PC-9 (cell line): ENCODE measurements around the gene RAB37. TPM values are rescaled to one million over a fixed set of nuclear protein-coding genes. Genes with fewer than 3 reads are reported as not detected.

ENCODE experiments used
- BruUV-seq: library from RNA; stranded (reverse); fragments of 400-500 nt; replicated peaks from 2 replicates; lab custom pipeline; 2021; lab: Mats Ljungman, UMichigan
- CTCF ChIA-PET: fragments of 300-600 bp; sonication (Branson Sonifier 250); formaldehyde crosslinking; loops from one replicate; lab custom pipeline; 2022; ENCODE audit warnings: antibody characterized with exemption; lab: Charles Lee
- POLR2A ChIA-PET: fragments of 300-600 bp; sonication (Branson Sonifier 250); formaldehyde crosslinking; loops from one replicate; lab custom pipeline; 2022; ENCODE audit warnings: antibody characterized with exemption; ENCODE audit not compliant: unreplicated experiment; lab: Charles Lee
- DNase-seq, 2 experiments: peaks; one replicate each; pipeline versions ENCODE4 v3.0.0 to v3.0.0-alpha.2; 2015 to 2022; ENCODE audit warnings: mixed read lengths in 1 of 2
- H2AFZ ChIP-seq: fragments of 200-600 bp; sonication (generic); 2 replicates; pipeline ENCODE4 v1.8.1; 2017; ENCODE audit warnings: antibody characterized with exemption
- H3F3A ChIP-seq: fragments of 200-600 bp; sonication (generic); 2 replicates; pipeline ENCODE4 v1.8.1; 2017; ENCODE audit warnings: antibody characterized with exemption, mild to moderate bottlenecking, low read depth; ENCODE audit not compliant: insufficient read depth
- H3K27ac ChIP-seq: fragments of 200-600 bp; sonication (generic); 2 replicates; pipeline ENCODE4 v1.6.1; 2016; ENCODE audit warnings: mixed run types
- H3K27me3 ChIP-seq: fragments of 200-600 bp; sonication (generic); 2 replicates; pipeline ENCODE4 v1.6.1; 2016; ENCODE audit warnings: low read depth, mixed run types; ENCODE audit not compliant: insufficient read depth
- H3K36me3 ChIP-seq: fragments of 200-600 bp; sonication (generic); 2 replicates; pipeline ENCODE4 v1.6.1; 2016; ENCODE audit warnings: low read depth, mixed run types
- H3K4me1 ChIP-seq: fragments of 200-600 bp; sonication (generic); replicated peaks from 2 replicates; pipeline ENCODE4 v1.6.1; 2016; ENCODE audit warnings: mixed run types; ENCODE audit not compliant: insufficient read depth
- H3K4me2 ChIP-seq: fragments of 200-600 bp; sonication (generic); 2 replicates; pipeline ENCODE4 v1.6.1; 2017; ENCODE audit warnings: mixed run types
- H3K4me3 ChIP-seq: fragments of 200-600 bp; sonication (generic); 2 replicates; pipeline ENCODE4 v1.6.1; 2016; ENCODE audit warnings: mixed run types
- H3K79me2 ChIP-seq: fragments of 200-600 bp; sonication (generic); 2 replicates; pipeline ENCODE4 v1.6.1; 2017; ENCODE audit warnings: low read depth, mixed run types
- H3K9me2 ChIP-seq: fragments of 200-600 bp; sonication (generic); 2 replicates; pipeline ENCODE4 v1.8.1; 2017; ENCODE audit warnings: mild to moderate bottlenecking; ENCODE audit not compliant: insufficient read depth
- H3K9me3 ChIP-seq: fragments of 200-600 bp; sonication (generic); 2 replicates; pipeline ENCODE4 v1.8.1; 2016; ENCODE audit warnings: low read depth; ENCODE audit not compliant: insufficient read depth
- H4K20me1 ChIP-seq: fragments of 200-600 bp; sonication (generic); 2 replicates; pipeline ENCODE4 v1.8.1; 2017; ENCODE audit not compliant: insufficient read depth
- CTCF ChIP-seq: fragments of 200-600 bp; sonication (generic); conservative IDR thresholded peaks from 2 replicates; pipeline ENCODE4 v1.6.1; 2017; ENCODE audit warnings: mixed run types, antibody characterized with exemption, mild to moderate bottlenecking, moderate library complexity
- EZH2 ChIP-seq: fragments of 200-600 bp; sonication (generic); IDR thresholded peaks from 2 replicates; pipeline ENCODE4 v1.8.0; 2017; ENCODE audit warnings: antibody characterized with exemption, low read depth
- intact Hi-C: fragments of 100-400 bp; cut with micrococcal nuclease; formaldehyde crosslinking; loops from one replicate; pipeline ENCODE4 v1.10.0; 2022; ENCODE audit not compliant: unreplicated experiment
- total RNA-seq: library from RNA; stranded (reverse); gene quantifications from 2 replicates; pipeline ENCODE4 v1.2.3, GENCODE V29; 2021

Gene RAB37
- total RNA-seq, 1 experiment from 2014 or later: not detected

- no peak overlapping the region for H3K4me2 ChIP-seq
- no peaks in the 10 kb centered on the region for H3K9me2 ChIP-seq
- H3F3A ChIP-seq: no peaks in the 10 kb centered on the region
- intact Hi-C loops: no loop called here
- no peaks in the 10 kb centered on the region for H3K9me3 ChIP-seq
- no peak overlapping the region for H3K27ac ChIP-seq
- no peaks in the 10 kb centered on the region for H3K79me2 ChIP-seq
- no peaks in the 10 kb centered on the region for H3K4me1 ChIP-seq
- no peaks in the 10 kb centered on the region for H3K36me3 ChIP-seq
- BruUV-seq: no TSS peak
- peaks cover 80% of the 10 kb centered on the region for H3K27me3 ChIP-seq
- H3K4me3 ChIP-seq: no peak overlapping the region
- H4K20me1 ChIP-seq: no peaks in the 10 kb centered on the region
- ChIA-PET CTCF (no interaction called here), POLR2A (no interaction called here)
- no peak for DNase-seq
- no peak for TF ChIP-seq CTCF
- TF ChIP-seq EZH2: no peak
- H2AFZ ChIP-seq: no peak overlapping the region
Observed at GRCh38 chr17:74697515-74697914, 39.5 kb upstream of the RAB37 start.

GRCh38 chr17:74698069-74698468 lies 39.0 kb upstream of the RAB37 start:
- Histone ChIP-seq H2AFZ (no peak overlapping the region), H3K4me2 (no peak overlapping the region), H3K36me3 (no peaks in the 10 kb centered on the region), H3K27me3 (peaks cover 80% of the 10 kb centered on the region), H3K9me3 (no peaks in the 10 kb centered on the region), H3F3A (no peaks in the 10 kb centered on the region), H3K4me3 (no peak overlapping the region), H3K27ac (no peak overlapping the region), H3K79me2 (no peaks in the 10 kb centered on the region), H3K4me1 (no peaks in the 10 kb centered on the region), H4K20me1 (no peaks in the 10 kb centered on the region), H3K9me2 (no peaks in the 10 kb centered on the region)
- no TSS peak for BruUV-seq
- ChIA-PET CTCF (no interaction called here), POLR2A (no interaction called here)
- intact Hi-C loops: no loop called here
- TF ChIP-seq CTCF: no peak
- no peak for TF ChIP-seq EZH2
- DNase-seq: no peak

- intact Hi-C loops: no loop called here
- Histone ChIP-seq H3K4me2 (no peak overlapping the region), H3F3A (no peaks in the 10 kb centered on the region), H3K79me2 (no peaks in the 10 kb centered on the region), H3K36me3 (no peaks in the 10 kb centered on the region), H3K27ac (no peak overlapping the region), H2AFZ (no peak overlapping the region), H3K9me3 (no peaks in the 10 kb centered on the region), H3K4me1 (no peaks in the 10 kb centered on the region), H4K20me1 (no peaks in the 10 kb centered on the region), H3K9me2 (no peaks in the 10 kb centered on the region), H3K4me3 (no peak overlapping the region), H3K27me3 (peaks cover 80% of the 10 kb centered on the region)
- no peak for DNase-seq
- POLR2A ChIA-PET: no interaction called here
- CTCF ChIA-PET: no interaction called here
- no TSS peak for BruUV-seq
- TF ChIP-seq EZH2 (no peak), CTCF (no peak)
Observed at GRCh38 chr17:74699236-74699635, 37.8 kb upstream of the RAB37 start.
